GM18907 (cell line): ENCODE measurements around the gene TIGD3.

Experiments
- ATAC-seq: cut with Tn5 transposase; IDR thresholded peaks from one replicate; pipeline ENCODE4 v1.9.1; 2021; ENCODE audit warnings: mild to moderate bottlenecking, moderate library complexity; ENCODE audit not compliant: unreplicated experiment

The TIGD3 gene

DNA sequence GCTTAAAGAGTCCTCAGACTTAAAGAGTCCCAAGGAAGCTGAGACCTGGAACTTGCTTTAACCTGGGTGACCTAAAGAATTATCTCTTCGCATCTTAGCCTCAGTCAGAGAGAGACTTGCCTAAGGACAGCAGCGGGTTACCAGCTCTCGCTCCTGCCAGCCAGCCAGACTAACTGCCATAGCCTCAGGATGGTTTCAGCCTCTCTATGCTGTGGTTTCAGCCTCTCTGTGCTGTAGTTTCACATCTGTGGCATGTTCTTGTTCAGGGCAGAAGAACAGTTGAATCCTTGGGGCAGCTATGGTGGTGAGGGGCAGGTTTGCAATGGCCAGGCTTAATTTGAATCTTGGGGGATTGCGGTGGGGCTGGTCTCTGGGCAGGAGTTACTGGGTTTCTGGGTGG, 34.2 kb downstream of the TIGD3 start:
- no peak for ATAC-seq

- no peak for ATAC-seq
Measured at GRCh38 chr11:65389294-65389980, 34.9 kb downstream of the TIGD3 start.

DNA sequence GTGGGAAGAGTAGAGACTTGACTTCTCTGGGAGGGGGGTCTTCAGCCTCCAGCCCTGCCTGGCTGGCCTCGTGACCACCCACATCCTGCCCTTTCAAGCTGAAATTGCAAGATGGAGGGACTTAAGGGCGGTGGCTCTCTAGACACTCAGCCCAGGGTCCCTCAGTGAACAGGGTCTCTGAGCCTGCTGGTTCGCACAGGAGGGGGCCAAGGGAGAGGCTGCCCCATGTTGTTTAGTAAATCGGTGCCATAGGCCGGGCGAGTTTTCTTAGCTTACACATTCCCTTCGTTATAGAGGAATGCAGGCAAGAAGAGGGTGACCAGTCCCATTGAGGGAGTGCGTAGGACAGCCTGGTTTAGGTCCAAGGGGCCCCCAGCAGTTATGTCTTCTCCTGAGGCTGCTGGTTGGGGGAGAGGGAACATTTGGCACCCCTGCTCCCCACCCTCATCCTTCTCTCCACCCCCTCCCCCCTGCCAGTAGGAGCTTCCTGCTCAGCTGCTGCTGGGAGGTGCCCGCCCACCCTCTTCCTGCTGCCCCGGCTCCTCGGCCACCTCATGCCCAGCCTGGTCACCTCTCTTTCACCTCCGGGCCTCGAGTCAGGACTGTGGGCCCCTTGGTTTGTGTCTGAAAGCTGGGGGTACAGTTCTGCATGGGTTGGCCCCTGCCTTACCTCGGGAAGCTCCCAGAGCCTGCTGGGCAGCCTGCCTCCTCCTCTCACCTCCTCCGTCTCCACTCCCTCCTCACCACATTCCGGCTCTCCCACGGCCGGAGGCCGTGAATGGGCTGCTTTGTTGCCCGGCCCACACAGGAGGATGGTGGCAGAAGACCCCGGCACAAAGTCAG, 35.8 kb downstream of the TIGD3 start:
- ATAC-seq: no peak

DNA sequence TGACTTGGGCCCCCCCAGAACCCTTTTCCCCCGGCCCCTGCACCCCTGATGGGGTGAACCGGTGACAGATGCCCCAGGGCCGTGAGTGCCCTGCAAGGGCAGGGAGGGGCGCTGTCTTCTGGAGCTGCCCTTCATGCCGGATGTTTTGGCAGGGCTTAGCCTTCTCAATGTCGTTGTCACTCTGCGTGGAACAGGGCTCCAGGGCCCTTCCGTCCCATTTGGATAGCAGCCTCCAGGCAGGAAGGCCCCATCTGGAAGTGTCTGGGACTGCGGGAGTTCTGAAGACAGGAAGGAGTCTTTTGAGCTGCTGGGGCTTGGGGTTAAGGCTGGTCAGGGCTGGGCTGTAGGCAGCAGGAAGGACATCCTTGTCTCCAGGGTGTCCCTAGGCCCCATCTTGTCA, 36.4 kb downstream of the TIGD3 start:
- ATAC-seq: no peak

- ATAC-seq: no peak
Measured at GRCh38 chr11:65392186-65392829, 37.8 kb downstream of the TIGD3 start.

DNA sequence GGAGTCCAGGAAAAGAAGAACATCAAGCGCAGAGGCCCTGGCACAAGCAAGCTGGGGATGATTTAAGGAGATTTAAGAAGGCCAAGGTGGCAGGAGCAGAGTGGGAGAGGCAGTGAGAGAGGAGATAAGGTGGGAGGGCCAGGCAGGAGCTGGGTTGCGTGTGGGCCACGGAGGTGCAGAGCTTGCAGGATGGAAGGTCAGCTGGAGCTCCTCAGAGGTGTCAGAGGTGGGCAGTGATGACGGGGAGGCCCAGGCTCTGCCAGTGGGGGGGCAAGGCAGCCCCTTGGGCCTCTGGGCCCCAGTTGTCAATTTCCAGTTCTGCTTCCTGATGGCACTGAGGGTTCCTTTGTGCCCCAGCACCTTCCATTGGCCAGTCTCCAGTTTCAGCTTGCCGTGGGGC, 38.3 kb downstream of the TIGD3 start:
- no peak for ATAC-seq

- no peak for ATAC-seq
Measured at GRCh38 chr11:65393513-65394079, 39.0 kb downstream of the TIGD3 start.

- ATAC-seq: no peak
Measured at GRCh38 chr11:65394125-65394536, 39.6 kb downstream of the TIGD3 start.

- no peak for ATAC-seq
Measured at GRCh38 chr11:65395961-65396530, 41.5 kb downstream of the TIGD3 start.

DNA sequence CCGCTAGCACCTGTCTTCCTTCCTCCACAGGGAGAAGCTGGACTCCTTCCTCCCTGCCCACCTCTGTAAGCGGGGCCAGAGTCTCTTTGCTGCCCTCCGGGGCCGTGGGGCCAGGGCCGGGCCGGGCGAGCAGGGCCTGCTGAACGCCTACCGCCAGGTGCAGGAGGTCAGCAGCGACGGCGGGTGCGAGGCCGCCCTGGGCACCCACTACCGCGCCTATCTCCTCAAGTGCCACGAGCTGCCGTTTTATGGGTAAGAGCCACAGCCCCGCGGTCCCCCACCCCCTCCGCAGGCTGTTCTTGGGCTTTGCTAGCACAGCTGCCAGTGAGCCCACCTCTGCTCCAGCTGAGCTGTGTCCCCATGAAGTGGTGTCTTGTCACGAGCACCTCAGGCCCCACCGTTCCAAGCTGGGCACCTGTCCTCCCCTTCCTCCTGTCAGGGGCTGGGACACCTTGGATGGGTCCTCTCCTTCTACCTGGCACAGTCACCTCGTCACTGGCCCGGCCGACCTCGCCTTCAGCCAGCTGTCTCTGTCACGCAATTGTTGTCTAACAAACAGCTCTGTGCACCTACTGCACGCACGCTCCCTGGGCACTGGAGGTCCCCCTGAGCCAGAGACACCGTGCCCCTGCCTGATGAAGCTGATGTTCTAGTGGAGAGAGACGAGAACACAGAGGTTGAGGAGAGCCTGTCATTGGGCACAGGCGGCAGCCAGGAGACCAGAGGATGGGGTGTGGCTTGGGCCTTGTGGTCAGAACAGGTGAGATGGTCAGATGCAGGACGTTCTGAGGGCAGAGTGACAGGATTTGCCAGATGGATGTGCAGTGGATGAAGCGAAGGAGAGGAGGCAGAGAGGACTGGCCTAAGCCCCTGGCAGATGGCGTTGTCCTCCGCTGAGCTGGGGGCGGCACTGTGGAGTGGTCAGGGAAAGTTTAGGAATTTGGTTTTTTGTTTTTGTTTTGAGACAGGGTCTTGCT, 42.5 kb downstream of the TIGD3 start:
- no peak for ATAC-seq

- no peak for ATAC-seq
Measured at GRCh38 chr11:65398362-65398910, 43.9 kb downstream of the TIGD3 start.

- no peak for ATAC-seq
Measured at GRCh38 chr11:65399249-65399648, 44.7 kb downstream of the TIGD3 start.

DNA sequence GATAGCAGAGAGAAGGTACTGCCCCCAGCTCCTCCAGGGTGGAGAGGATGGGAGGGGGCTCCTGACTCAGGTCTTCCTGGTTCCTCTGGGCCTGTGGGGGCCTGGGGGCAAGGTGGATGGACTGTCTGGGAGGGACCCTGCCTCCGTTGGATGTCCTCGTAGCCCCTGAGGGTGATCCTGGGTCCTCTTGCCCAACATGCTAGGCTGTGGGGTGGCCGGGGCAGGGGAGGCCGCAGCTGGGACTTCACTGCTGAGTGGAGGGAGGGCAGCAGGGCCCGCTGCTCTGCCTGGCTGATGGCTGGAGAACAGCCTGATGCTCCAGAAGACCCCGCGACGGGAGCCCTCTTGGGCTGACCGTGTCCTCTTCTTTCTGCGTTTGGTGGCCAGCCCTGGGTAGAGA, 45.3 kb downstream of the TIGD3 start:
- no peak for ATAC-seq

GRCh38 chr11:65400307-65401072, 45.9 kb downstream of the TIGD3 start:
- ATAC-seq: no peak

GRCh38 chr11:65401073-65401802, 46.7 kb downstream of the TIGD3 start:
- no peak for ATAC-seq

GRCh38 chr11:65401803-65402248, 47.3 kb downstream of the TIGD3 start:
- ATAC-seq: no peak

- no peak for ATAC-seq
Measured at GRCh38 chr11:65402790-65403189, 48.2 kb downstream of the TIGD3 start.

- ATAC-seq: no peak
Measured at GRCh38 chr11:65403607-65404121, 49.1 kb downstream of the TIGD3 start.
